ENCODE results near the gene PLG.
"Not testable (repeated sequence)": the region's sequence is repeated elsewhere in the genome, so short reads cannot be mapped to it uniquely, and the experiment has no call there.

The PLG gene

DNA sequence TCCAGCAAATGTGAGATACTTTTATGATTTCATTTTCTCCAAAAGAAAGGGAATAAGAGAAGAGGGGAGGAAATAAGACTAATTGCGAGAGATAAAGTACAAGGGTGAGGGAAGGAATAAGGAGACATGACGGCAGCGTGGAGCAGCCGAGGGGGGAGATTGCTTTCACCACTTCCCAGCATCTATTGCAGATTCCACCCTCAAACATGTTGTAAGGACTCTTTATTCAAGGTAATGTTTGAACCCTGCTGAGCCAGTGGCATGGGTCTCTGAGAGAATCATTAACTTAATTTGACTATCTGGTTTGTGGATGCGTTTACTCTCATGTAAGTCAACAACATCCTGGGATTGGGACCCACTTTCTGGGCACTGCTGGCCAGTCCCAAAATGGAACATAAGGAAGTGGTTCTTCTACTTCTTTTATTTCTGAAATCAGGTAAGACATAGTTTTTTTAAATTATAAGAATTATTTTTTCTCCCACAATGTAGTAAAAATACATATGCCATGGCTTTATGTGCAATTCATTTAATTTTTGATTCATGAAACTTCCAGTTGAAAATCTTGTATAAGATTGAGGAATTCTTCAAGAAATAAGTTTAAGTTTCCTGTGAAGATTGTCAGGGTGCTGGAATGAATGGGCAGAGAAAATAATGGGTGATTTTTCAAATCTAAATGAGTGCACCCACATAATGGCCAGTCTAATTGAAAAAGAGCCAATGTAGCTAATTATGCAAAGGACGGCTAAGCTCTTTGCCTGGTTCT is at the start of gene PLG:
PLG (plus strand) TSS at position 327 of the 763 bp plus-strand sequence; CDS start at position 388, 61 bp downstream.
- not testable (repeated sequence) for FAIRE-seq

DNA sequence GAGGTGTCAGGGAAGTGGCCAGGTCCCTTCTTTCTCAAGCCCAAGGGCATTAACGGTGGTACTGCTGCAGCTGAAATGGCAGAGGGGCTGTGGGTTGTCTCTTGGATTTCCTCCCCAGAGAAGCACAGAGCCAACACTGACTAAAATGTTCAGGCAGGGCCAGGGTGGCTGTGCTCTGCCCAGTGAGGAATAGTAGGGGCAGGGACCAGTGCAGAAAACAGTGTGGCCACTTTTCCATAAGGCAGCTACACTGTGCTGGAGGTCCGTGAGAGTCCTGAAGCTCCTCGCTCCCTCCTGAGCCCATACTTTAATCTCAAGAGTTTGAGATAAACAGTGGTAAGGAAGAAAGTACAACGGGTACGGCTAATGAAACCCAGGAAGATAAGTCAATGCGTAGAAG is 42.5 kb upstream of the PLG start:
- FAIRE-seq = no peak

DNA sequence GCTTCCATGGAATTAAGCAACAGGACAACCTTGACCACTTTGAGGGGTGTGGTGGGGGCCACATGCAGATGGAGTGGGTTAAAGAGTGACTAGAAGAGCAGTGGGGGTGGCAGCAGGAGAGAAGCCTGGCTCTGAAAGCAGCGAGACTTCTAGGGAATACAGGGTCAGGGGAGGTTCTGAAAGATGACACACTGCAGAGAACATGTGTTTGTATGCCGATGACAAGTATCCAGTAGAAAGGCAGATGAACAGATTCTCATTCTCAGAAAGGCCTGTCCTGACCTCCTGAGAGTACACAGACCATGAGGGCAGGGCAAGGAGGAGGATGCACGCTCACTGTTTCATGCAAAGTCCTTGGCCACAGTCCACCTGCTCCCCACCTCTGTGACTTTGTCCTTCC is 40.8 kb upstream of the PLG start:
- FAIRE-seq = no peak

DNA sequence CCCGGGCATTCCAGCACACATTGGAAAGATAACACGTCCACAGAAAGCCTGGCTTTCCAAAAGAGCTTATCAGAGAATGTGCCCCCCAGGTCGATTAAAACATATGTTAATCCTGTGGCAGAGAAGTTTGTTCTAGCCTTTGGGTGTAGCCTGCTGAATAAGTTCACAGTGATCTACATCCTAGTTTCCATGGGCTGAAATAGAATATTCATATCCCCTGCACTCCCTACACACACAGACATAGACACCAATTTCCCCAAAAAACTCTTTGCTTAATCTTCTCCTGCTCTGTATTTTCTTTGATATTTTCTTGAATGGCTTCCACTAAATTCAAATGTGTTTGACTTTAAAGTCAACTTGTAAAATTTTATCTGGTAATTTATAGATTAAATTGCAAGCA is 39.6 kb upstream of the PLG start:
- no peak for FAIRE-seq

DNA sequence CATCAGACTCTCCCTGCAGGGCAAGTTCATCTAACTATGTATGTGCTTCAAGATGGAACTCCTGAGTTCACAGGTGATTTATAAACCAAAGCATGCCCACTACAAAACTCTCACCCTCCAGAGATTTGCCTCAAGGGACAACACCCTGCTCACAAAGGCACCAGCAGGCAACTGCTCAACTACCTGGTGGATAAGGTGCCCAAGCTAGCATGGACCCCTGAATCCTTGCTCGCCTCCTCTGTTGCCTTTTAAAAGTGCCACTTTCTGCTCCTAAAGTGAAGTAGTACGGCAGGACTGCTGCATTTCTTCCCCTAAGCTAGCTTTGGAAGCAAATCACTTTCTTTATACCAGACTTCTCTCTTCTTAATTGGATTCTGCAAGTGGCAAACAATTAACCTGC is 39.2 kb upstream of the PLG start:
- FAIRE-seq = no peak

DNA sequence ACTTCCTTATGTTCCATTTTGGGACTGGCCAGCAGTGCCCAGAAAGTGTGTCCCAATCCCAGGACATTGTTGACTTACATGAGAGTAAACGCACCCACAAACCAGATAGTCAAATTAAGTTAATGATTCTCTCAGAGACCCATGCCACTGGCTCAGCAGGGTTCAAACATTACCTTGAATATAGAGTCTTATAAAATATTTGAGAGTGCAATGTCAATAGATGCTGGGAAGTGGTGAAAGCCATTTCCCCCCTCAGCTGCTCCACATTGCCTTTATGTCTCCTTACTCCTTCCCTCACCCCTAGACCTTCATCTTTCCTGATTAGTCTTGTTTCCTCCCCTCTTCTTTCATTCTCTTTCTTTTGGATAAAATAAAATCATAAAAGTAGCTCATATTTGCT is 37.8 kb upstream of the PLG start, which contains the start of gene LPA:
LPA (minus strand) TSS at position 78 of the 400 bp plus-strand sequence; CDS start at position 17, 61 bp downstream.
- not testable (repeated sequence) for FAIRE-seq

DNA sequence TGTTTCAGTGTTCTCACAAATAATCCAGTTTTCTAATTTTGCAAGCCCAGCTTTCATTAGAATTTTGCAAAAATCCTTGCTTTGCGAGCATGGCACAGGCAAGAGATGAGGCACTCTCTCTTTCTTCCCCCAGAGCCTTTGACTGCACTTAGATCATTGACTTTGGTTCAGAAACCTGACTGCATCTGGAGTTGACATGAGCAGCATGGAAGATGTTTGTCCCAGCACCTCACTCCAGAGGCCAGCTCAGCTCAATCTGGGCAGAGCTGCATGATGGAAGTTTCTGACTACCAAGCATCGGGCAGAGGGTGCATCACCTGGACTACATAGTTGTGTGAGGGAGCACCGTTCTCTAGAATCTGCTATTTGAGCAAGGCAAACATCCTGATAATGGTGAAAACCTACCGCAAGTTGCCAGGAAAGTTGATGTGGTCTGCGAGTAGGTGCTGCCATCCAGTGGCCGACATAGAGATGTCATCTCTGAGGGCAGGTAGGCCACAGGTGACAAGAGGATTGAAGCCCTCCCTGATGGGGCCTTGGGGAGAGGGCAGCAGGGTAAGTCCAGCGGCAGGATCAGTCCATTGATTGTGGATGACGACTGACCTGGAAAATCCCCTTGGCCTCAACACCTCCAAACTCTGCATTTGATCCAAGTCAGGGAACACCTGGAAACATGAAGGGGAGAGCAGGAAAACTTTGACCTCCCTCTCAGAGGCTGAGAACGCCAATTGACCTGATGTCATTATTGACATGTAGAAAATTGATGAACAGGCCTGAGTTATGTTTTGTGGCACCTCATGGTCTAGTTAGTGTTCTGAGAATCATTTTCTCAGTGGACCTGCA is 34.2 kb upstream of the PLG start:
- no peak for FAIRE-seq

DNA sequence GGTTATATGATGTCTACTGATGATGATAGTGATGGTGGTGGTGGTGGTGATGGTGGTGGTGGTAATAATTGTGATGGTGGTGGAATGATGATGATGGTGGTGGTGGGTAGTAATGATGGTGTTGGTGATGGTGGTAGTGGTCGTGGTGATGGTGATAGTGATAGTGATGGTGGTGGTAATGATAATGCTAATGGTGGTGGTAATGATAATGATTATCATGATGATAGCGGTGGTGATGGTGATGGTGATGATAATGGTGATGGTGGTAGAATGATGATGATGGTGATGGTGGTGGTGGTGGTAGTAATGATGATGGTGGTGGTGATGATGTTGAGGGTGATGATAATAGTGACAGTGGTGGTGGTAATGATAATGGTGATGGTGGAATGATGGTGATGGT is 33.5 kb upstream of the PLG start:
- no peak for FAIRE-seq

DNA sequence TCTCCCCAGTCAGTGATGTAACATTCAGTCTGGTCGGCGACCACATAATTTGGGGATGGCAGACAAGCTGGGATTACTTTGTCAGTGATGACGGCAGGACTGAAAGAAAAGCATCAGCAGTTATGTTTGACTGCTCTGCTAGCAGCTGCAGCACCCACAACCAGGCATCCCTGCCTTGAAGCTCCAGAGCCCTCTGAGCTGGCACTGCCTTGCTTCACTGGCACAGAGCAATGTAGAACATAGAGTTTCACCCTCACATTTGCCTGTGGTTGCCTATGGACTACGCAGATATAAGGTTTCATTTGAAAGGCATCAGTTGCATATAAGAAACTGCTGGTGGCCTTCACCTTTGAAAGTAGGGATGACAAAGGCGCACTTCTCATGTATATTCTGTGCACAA is 25.6 kb upstream of the PLG start:
- not testable (repeated sequence) for FAIRE-seq

DNA sequence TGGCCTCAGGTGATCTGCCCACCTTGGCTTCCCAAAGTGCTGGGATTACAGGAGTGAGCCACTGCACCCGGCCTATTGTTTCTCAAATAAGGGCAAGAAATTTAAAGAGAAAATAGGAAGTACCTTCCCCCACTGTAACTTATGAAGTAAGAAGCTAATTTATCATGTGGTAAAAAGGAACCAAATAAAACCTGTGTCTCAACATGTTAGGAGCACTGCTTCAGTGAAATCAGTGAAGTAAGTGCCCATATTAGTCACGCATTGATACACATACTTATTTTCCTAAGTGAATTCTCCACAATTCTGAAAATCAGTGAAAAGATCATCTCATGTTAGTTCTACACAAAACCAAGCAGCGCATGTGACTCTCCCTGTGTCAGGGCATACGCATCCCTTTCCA is 23.8 kb upstream of the PLG start:
- FAIRE-seq = no peak

DNA sequence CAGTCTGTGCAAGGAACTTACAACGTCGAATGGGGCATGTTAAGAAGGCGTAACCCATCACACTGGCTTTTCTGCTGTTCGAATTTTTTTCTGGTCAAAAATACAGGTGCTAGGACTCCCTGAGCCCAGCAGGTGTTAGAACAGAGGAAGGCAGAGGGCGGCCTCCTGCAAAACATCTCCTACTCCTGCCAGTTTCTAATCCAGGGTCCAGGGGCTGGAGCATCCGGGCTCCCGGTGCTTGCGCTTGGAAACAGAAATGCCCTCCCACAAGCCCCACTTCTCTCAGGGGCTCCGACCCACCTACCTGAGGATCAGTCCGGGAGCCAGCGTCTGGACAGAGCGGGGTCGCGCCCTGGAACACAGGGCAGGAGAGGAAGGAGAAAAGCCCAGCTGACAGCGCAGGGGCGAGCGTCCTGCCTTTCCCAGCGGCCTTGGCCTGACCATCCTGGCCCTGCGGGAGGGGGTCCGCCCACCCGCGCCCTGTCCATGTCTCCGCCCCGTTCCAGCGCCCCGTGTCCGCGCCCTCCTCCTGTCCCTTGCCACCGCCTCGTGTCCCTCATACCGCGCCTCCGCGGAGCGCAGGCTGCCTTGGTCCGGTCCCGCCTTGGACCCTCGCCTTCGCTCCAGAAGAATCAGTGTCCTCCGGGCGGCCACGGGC is 23.2 kb upstream of the PLG start:
- no peak for FAIRE-seq

DNA sequence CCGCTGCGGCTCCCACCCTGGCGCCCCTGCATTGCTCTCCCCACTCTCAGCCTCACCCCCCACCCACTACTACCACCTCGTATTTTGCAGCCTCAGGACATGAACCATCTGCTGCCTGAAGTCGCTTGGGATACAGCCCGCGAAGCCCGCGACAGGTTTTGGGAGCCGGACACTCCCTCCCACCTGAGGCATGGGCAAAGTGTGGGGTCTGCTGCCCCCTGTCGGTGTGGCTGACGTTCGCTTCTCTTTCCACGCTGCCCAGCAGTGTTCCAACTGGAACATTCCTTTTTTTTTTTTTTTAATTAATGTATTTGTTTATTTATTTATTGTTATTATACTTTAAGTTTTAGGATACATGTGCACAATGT is 22.7 kb upstream of the PLG start:
- FAIRE-seq = no peak

DNA sequence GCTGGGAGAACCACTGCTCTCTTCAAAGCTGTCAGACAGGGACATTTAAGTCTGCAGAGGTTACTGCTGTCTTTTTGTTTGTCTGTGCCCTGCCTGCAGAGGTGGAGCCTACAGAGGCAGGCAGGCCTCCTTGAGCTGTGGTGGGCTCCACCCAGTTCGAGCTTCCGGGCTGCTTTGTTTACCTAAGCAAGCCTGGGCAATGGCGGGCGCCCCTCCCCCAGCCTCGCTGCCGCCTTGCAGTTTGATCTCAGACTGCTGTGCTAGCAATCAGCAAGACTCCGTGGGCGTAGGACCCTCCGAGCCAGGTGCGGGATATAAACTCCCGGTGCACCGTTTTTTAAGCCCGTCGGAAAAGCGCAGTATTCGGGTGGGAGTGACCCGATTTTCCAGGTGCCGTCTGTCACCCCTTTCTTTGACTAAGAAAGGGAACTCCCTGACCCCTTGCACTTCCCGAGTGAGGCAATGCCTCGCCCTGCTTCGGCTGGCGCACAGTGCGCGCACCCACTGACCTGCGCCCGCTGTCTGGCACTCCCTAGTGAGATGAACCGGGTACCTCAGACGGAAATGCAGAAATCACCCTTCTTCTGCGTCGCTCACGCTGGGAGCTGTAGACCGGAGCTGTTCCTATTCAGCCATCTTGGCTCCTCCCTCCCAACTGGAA is 16.8 kb upstream of the PLG start:
- FAIRE-seq = not testable (repeated sequence)

DNA sequence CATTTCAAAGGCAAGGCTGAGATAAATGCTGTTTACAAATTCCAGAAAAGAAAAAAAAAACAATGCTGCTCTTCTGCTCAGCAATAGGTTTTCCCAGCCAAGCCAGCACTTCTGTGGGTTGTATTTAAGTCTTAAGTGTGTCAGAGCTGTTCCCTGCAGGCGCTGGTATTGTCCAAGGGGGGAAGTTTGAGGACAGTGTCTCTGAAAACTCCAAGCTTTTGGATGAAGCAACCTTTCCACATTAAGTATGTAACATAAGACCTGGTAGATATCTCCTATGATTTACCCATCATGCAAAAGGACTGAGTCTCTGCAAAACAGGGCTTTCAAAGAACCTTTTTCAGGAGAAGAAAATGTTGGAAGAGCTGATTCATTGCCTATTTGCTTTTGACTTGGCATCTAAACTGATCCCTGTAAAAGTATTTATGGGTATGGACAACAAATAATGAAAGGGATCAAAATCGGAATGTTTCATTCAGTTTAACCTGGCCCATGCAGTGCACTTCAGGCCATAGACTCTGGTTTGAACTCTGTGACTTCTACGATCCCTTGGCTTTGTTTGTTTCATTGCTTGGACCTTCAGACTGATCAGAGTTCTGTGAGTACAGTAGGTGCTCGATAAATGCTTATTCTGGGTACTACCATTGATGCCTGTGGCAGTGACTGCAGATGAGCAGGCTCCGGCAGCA is 16.1 kb upstream of the PLG start:
- no peak for FAIRE-seq

DNA sequence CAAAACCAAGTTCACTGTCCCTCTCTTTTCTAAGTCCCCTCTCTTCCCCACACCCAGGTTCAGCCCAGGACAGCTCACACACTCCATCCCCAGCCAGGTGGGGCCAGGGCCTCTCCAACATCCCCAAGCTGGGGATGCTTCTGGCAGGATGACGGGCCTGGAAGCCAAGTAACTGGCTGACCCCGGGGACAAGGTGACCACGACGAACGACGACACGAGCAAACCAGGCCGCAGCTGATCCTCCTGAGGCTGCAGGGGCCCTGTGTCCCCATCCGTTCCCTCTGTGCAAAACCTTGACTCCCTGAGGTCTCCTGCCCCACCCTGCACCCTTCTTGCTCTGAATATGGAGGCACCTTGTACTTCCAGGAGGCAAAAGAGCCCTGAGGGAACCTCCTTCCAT is 11.6 kb upstream of the PLG start:
- FAIRE-seq = no peak

DNA sequence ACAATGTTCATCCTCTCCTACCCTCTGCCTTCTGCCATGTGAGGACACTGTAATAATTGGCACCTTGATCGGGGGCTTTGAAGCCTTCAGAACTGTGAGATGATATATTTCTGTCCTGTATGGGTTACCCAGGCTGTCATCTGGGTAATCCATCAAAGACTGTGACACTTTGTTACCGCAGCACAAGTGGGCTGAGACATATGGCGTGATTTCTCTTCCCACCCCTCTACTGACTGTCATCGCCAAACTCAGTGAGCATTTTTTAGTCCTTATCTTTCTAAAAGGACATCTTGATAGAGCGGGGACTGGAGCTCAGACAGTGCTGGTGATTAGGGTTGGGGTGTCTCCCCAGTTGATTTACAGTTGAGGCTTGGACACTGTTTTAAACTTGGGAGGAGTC is 10.4 kb upstream of the PLG start:
- FAIRE-seq = no peak

DNA sequence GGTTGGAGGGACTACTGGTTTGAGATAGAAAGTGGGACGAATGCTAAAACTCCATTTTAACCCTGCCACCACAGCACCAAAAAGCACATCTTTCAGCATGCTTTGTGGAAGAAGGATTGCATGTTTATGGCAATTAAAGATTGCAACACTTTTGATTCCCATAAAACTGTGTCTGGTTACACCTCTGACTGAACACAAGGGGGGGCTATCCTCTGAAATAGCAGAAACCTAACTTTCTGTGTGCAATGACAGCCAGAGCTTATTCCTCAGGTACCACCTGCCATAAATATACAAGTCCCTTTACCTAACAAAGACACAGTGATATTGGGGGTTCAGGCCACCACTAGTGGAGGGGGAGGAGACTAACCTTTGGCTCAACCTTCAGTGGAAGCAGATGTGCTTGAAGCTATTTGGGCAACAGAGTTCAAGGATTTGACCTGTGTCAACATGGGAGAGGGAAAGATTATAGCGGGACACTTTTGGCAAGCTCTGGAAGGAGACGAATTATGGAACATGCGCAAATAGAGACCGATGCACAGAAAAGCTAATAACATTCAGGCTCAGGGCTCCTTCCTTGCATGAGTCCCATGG is 9.6 kb upstream of the PLG start:
- no peak for FAIRE-seq

DNA sequence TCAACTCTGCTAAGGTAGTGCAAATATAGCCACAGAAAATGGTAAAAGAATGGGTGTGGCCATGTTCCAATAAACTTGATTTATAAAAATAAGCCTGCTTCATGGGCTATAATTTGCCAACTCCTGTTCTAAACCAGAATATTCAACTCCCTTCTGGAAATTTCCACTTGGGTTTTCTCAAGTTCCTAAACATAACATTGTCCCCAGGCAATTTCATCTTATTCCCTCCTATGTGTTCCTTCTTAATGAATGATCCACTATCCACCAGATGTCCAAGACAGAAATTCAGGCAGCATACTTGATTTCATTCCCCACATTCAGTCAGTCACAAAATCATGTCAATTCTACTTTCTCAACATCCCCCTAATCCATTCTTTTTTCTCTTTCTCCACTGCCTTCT is 7.0 kb upstream of the PLG start:
- not testable (repeated sequence) for FAIRE-seq

DNA sequence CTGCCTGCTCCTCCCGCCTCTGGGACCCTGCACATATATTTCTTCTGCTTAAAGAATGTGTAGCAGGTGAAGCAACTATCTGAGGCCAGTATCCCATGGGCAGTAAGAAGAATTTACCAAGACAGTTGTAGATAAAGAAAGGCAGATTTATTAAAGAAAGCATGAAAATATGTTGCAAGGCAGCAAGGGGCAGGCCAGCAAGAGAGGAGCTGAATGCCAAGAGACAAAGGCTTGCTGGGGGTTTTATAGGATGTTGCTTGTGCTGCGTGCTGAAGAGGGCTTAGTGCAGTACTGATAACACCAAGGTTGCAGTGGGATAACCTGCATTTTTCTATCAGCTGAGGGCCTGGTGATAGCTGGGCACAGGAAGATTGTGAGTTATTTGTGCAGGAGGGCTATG is 6.4 kb upstream of the PLG start:
- FAIRE-seq = not testable (repeated sequence)

DNA sequence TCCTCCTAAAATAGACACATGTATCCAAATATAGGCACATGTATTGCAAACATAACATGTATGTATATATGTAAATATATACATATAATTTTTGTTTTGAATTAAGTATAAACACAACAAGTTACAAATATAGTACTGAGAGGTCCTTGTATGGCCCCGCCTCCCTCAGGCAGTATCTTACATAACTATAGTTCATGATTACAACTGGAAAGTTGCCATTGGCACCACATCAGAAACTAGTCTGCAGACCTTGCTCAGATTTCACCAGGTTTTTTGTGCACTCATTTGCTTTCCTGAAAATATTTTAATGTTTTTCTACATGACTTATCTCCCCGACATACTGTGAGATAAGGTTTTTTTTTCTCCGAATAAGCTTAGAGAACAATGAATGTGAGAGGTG is 5.2 kb upstream of the PLG start:
- not testable (repeated sequence) for FAIRE-seq

DNA sequence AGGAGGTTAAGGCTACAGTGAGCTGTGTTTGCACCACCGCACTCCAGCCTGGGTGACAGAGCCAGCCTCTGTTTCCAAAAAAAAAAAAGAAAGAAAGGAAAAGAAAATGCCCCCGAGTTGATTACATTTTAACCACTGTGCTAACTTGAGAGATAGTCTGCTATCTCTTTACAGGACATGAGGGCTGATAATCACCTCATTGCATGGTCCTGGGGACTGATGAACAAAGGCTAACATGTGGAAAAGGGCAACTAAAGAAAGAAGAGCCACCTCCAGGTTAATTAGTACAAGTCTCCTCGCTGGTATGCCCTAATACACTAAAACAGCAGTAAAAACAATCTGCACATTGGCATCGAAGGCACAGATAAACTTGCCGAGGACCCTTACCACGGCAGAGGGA is 4.2 kb upstream of the PLG start:
- FAIRE-seq = no peak

DNA sequence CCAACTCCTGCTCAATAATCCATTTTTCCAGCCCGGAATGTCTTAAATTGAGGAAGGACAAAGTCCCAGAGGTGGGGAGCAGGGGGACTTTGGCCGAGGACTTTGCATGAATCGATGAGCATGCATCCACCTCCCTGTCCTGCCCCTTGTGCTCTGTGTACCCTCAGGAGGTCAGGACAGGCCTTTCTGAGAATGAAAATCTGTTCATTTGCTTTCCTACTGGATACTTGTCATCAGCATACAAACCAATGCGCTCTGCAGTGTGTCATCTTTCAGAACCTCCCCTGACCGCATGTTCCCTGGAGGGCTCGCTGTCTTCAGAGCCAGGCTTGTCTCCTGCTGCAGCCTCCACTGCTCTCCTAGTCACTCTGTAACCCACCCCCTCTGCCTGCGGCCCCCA is 2.6 kb downstream of the PLG start:
- not testable (repeated sequence) for FAIRE-seq
